HCT116 (cell line): ENCODE results near the gene LMBRD2. TPM values are rescaled to one million over a fixed set of nuclear protein-coding genes. Genes with fewer than 3 reads are reported as not detected.

ENCODE experiments used
- ATAC-seq: fragments of 200-7000 bp; cut with Tn5 transposase; 2 replicates; pipeline ENCODE4 v1.9.1; 2020; ENCODE audit warnings: mild to moderate bottlenecking, moderate library complexity
- BruUV-seq: library from RNA; stranded (reverse); fragments of 400-500 nt; replicated peaks from 2 replicates; lab custom pipeline; 2021; lab: Mats Ljungman, UMichigan
- CTCF ChIA-PET: fragments of 300-600 bp; sonication (Branson Sonifier 250); formaldehyde crosslinking; loops from one replicate; lab custom pipeline; 2021; ENCODE audit warnings: antibody characterized with exemption; lab: Charles Lee
- POLR2A ChIA-PET: fragments of 300-600, 350-600 bp; sonication (Branson Sonifier 250); formaldehyde crosslinking; loops from one replicate; lab custom pipeline; 2021; ENCODE audit warnings: antibody characterized with exemption; lab: Charles Lee
- RAD21 ChIA-PET, 2 experiments: fragments of 300-600 bp; sonication (Branson Sonifier 250); formaldehyde crosslinking; loops; one replicate each; lab custom pipeline; 2023; ENCODE audit warnings: low total read pairs in 2 of 2; ENCODE audit not compliant: uncharacterized antibody in 2 of 2, unreplicated experiment in 2 of 2, low non-redundant PET in 1 of 2; lab: Charles Lee
- DNase-seq: peaks from one replicate; pipeline ENCODE4 v3.0.0-alpha.2; 2010; ENCODE audit warnings: low read depth, low spot score
- H2AFZ ChIP-seq: fragments of 200-600 bp; shearing (Covaris generic), sonication (generic); 2 replicates; pipeline ENCODE4 v1.6.1; 2017; ENCODE audit warnings: low read depth, mixed run types, mixed read lengths, antibody characterized with exemption, low read length; ENCODE audit not compliant: poor library complexity, severe bottlenecking
- H3K27ac ChIP-seq: 2 replicates; pipeline ENCODE4 v1.5.1; 2012; ENCODE audit warnings: low read depth, low read length
- H3K27me3 ChIP-seq: fragments of 200-600 bp; sonication (generic); 2 replicates; pipeline ENCODE4 v1.6.1; 2016; ENCODE audit warnings: mixed run types, low read length, mixed read lengths; ENCODE audit not compliant: insufficient read depth
- H3K36me3 ChIP-seq, 2 experiments: fragments of 200-500 bp in 1 of 2; fragments of 200-600 bp in 1 of 2; sonication (Bioruptor generic) in 1 of 2; sonication (generic) in 1 of 2; 2 replicates each; pipeline versions ENCODE4 v1.5.1 to v1.6.1; 2014 to 2016; ENCODE audit warnings: low read length in 2 of 2, inconsistent platforms in 1 of 2, mixed read lengths in 1 of 2, mixed run types in 1 of 2; ENCODE audit not compliant: insufficient read depth in 2 of 2, control insufficient read depth in 1 of 2
- H3K4me1 ChIP-seq, 2 experiments: fragments of 200-600 bp in 1 of 2; sonication (generic) in 1 of 2; 2 replicates each; pipeline versions ENCODE4 v1.5.1 to v1.6.1; 2012 to 2017; ENCODE audit warnings: low read length in 2 of 2, inconsistent platforms in 1 of 2, mild to moderate bottlenecking in 1 of 2, mixed read lengths in 1 of 2, mixed run types in 1 of 2, moderate library complexity in 1 of 2; ENCODE audit not compliant: insufficient read depth in 2 of 2, control insufficient read depth in 1 of 2
- H3K4me2 ChIP-seq: fragments of 200-600 bp; sonication (generic); 2 replicates; pipeline ENCODE4 v1.6.1; 2017; ENCODE audit warnings: mixed run types, low read length, mixed read lengths
- H3K4me3 ChIP-seq, 2 experiments: fragments of 200-600 bp in 1 of 2; sonication (generic) in 1 of 2; replicated peaks in 1 of 2; 2 replicates each; pipeline ENCODE4 v1.5.1; 2011 to 2016; ENCODE audit warnings: low read length in 2 of 2, control low read depth in 1 of 2, low read depth in 1 of 2, mild to moderate bottlenecking in 1 of 2, mixed read lengths in 1 of 2, mixed run types in 1 of 2
- H3K79me2 ChIP-seq: fragments of 200-600 bp; sonication (generic); 2 replicates; pipeline ENCODE4 v1.6.1; 2017; ENCODE audit warnings: mild to moderate bottlenecking, mixed run types, low read length, moderate library complexity, mixed read lengths; ENCODE audit not compliant: insufficient read depth
- H3K9ac ChIP-seq: fragments of 200-600 bp; sonication (generic); 2 replicates; pipeline ENCODE4 v1.6.1; 2016; ENCODE audit warnings: low read length, mixed read lengths
- H3K9me2 ChIP-seq: fragments of 200-600 bp; sonication (generic), shearing (Covaris generic); 2 replicates; pipeline ENCODE4 v1.6.1; 2017; ENCODE audit warnings: mixed run types, mild to moderate bottlenecking, moderate library complexity; ENCODE audit not compliant: insufficient read depth
- H3K9me3 ChIP-seq, 2 experiments: fragments of 200-500 bp in 1 of 2; fragments of 200-600 bp in 1 of 2; sonication (Bioruptor generic) in 1 of 2; sonication (generic) in 1 of 2; 2 replicates each; pipeline ENCODE4 v1.6.1; 2014 to 2017; ENCODE audit warnings: low read length in 2 of 2, mixed read lengths in 2 of 2, inconsistent platforms in 1 of 2, low read depth in 1 of 2, mild to moderate bottlenecking in 1 of 2, mixed run types in 1 of 2, moderate library complexity in 1 of 2; ENCODE audit not compliant: control insufficient read depth in 1 of 2, insufficient read depth in 1 of 2
- H4K20me1 ChIP-seq: fragments of 200-600 bp; sonication (generic), shearing (Covaris generic); 2 replicates; pipeline ENCODE4 v1.6.1; 2017; ENCODE audit warnings: mixed run types, mild to moderate bottlenecking, moderate library complexity; ENCODE audit not compliant: insufficient read depth
- CEBPB ChIP-seq: IDR thresholded peaks from 2 replicates; pipeline ENCODE4 v1.6.1; 2012; ENCODE audit warnings: low read depth
- CTCF ChIP-seq, 3 experiments: fragments of 200-600 bp in 1 of 3; sonication (generic) in 1 of 3; IDR thresholded peaks in 2 of 3; conservative IDR thresholded peaks in 1 of 3; 2 replicates each; pipeline ENCODE4 v1.5.1; 2012 to 2017; ENCODE audit warnings: low read depth in 2 of 3, low read length in 2 of 3, antibody characterized with exemption in 1 of 3, borderline replicate concordance in 1 of 3, control low read depth in 1 of 3, mild to moderate bottlenecking in 1 of 3, mixed read lengths in 1 of 3, mixed run types in 1 of 3, moderate library complexity in 1 of 3; ENCODE audit not compliant: insufficient read depth in 1 of 3
- EGR1 ChIP-seq: IDR thresholded peaks from 2 replicates; pipeline ENCODE4 v1.6.1; 2012; ENCODE audit warnings: low read depth
- ELF1 ChIP-seq: IDR thresholded peaks from 2 replicates; pipeline ENCODE4 v1.6.1; 2012; ENCODE audit warnings: low read depth, borderline replicate concordance
- EZH2 ChIP-seq: fragments of 200-600 bp; sonication (generic); IDR thresholded peaks from 2 replicates; pipeline ENCODE4 v1.6.1; 2017; ENCODE audit warnings: antibody characterized with exemption, mixed run types
- POLR2A ChIP-seq: IDR thresholded peaks from 2 replicates; pipeline ENCODE4 v1.7.0; 2011; ENCODE audit warnings: borderline replicate concordance; ENCODE audit not compliant: insufficient read depth, insufficient read length; ENCODE audit errors: extremely low read depth
- RAD21 ChIP-seq: IDR thresholded peaks from 2 replicates; pipeline ENCODE4 v1.6.1; 2012; ENCODE audit warnings: low read depth, mild to moderate bottlenecking
- SIN3A ChIP-seq: IDR thresholded peaks from 2 replicates; pipeline ENCODE4 v1.6.1; 2012; ENCODE audit warnings: low read depth
- SP1 ChIP-seq: IDR thresholded peaks from 2 replicates; pipeline ENCODE4 v1.6.1; 2012; ENCODE audit warnings: low read depth
- SRF ChIP-seq: IDR thresholded peaks from 2 replicates; pipeline ENCODE4 v1.6.1; 2012; ENCODE audit warnings: low read depth
- TCF7L2 ChIP-seq: IDR thresholded peaks from 2 replicates; pipeline ENCODE4 v1.7.0; 2011; ENCODE audit warnings: borderline replicate concordance, inconsistent platforms; ENCODE audit not compliant: insufficient read depth, insufficient read length; ENCODE audit errors: extremely low read depth
- YY1 ChIP-seq: IDR thresholded peaks from 2 replicates; pipeline ENCODE4 v1.6.1; 2011; ENCODE audit warnings: low read length, low read depth, moderate library complexity, mild to moderate bottlenecking; ENCODE audit not compliant: insufficient replicate concordance; ENCODE audit errors: extremely low read depth
- ZBTB33 ChIP-seq: IDR thresholded peaks from 2 replicates; pipeline ENCODE4 v1.6.1; 2011; ENCODE audit warnings: mild to moderate bottlenecking, low read length, moderate library complexity; ENCODE audit not compliant: insufficient replicate concordance; ENCODE audit errors: extremely low read depth
- ZNF274 ChIP-seq: fragments of 200-500 bp; sonication (Bioruptor generic); IDR thresholded peaks from 2 replicates; pipeline ENCODE4 v1.6.1; 2014; ENCODE audit warnings: mild to moderate bottlenecking, low read depth, low read length, inconsistent platforms
- intact Hi-C: fragments of 100-400 bp; cut with micrococcal nuclease; formaldehyde crosslinking; loops from 2 replicates; pipeline ENCODE4 v1.10.0; 2022
- total RNA-seq: library from RNA; stranded (reverse); gene quantifications from one replicate; pipeline ENCODE4 v1.2.1, GENCODE V29; 2021; ENCODE audit not compliant: unreplicated experiment

LMBRD2 gene
- total RNA-seq, 1 experiment from 2014 or later, result 1.1 TPM

- TF ChIP-seq POLR2A, result no peak
- no peak for TF ChIP-seq CEBPB
- TF ChIP-seq TCF7L2, result no peak
- TF ChIP-seq ZBTB33, result no peak
- no peak for TF ChIP-seq SP1
These were observed 73.3 kb downstream of the LMBRD2 start (continued) for GRCh38 chr5:36078430-36078829.

- Histone ChIP-seq H3K79me2 (no peaks in the 10 kb centered on the region), H3K4me3 (no peak overlapping the region), H3K4me2 (no peak overlapping the region), H4K20me1 (no peaks in the 10 kb centered on the region), H3K36me3 (no peaks in the 10 kb centered on the region), H2AFZ (no peak overlapping the region), H3K27me3 (no peaks in the 10 kb centered on the region), H3K9me2 (no peaks in the 10 kb centered on the region), H3K4me1 (no peaks in the 10 kb centered on the region), H3K27ac (no peak overlapping the region), H3K9ac (no peak overlapping the region), H3K9me3 (no peaks in the 10 kb centered on the region)
- ChIA-PET POLR2A (no interaction called here), CTCF (interaction anchor here (1.3 to 1.4 kb wide), 2 partner anchors 8 to 17 kb away, joined by 4 read pairs; no protein-coding TSS in a partner anchor), RAD21 (no interaction called here)
- peak; percentile 22 for DNase-seq
- peak; percentile 94 for ATAC-seq
- no TSS peak for BruUV-seq
- intact Hi-C loops, result no loop called here
- TF ChIP-seq YY1 (no peak), EGR1 (no peak), RAD21 (peak; percentile 46), SP1 (no peak), TCF7L2 (no peak), SRF (no peak), ZNF274 (no peak), EZH2 (no peak), ELF1 (no peak), ZBTB33 (no peak), CEBPB (no peak), CTCF (IDR thresholded peaks at IDR 0.05 in 2 of 3, conservative IDR thresholded peaks at IDR 0.05 in 1 of 3; ENCODE audit: borderline replicate concordance in 1 of 3, insufficient read depth in 1 of 3, low read depth in 2 of 3, low read length in 2 of 3) (peak; percentile 24 to 44 (median 43); a peak in 5 of 6 replicates), SIN3A (no peak)
These were observed 78.0 kb downstream of the LMBRD2 start for GRCh38 chr5:36073595-36074216.
